Measurements from ENCODE around the gene SERPINA7. TPM values are rescaled to one million over a fixed set of nuclear protein-coding genes. Genes with fewer than 3 reads are reported as not detected.
"Not testable (repeated sequence)": the region's sequence is repeated elsewhere in the genome, so short reads cannot be mapped to it uniquely, and the experiment has no call there.

SERPINA7 gene
- total RNA-seq, 1 experiment from 2014 or later: not detected

DNA sequence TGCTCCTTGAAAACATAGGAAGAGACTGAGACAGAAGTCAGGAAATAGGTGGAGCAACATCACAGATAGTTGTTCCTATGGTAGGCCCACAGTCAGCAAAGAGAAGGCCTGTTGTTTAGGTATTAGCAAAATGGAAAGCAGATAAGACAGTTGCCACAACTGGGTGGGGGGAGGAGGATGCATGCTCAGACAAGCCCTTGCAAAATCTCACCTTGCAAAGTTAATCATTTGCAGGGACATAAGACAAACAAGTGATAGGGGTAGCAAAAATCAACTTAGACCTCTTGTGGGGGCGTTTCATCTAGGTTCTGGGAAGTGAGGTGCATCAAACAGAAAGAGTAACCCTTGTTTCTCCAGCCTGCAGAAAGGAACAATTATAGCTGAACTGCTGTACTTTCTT lies 30.7 kb downstream of the SERPINA7 start:
- POLR2A ChIA-PET: no interaction called here
- H3K4me3 Mint-ChIP-seq: no peak overlapping the region
- peaks cover 6% of the 10 kb centered on the region; the same call in 1 of the 2 replicates for H3K36me3 Mint-ChIP-seq
- no peaks in the 10 kb centered on the region for H3K27me3 Mint-ChIP-seq (ENCODE audit: low read depth)
- TF ChIP-seq ZBTB43 (CRISPR knock-in tag; IDR thresholded peaks at IDR 0.05) (no peak), GABPB1 (CRISPR knock-in tag; IDR thresholded peaks at IDR 0.05) (0 out of 2 replicates have a peak, but pooled peaks have one; percentile 25)
- no peaks in the 10 kb centered on the region for H3K4me1 Mint-ChIP-seq
- peaks cover 13% of the 10 kb centered on the region for H3K9me3 Mint-ChIP-seq
- CTCF ChIA-PET: no interaction called here
- DNase-seq (ENCODE audit: low spot score) (no peak), ATAC-seq (no peak)
- no peak overlapping the region for H3K27ac Mint-ChIP-seq

DNA sequence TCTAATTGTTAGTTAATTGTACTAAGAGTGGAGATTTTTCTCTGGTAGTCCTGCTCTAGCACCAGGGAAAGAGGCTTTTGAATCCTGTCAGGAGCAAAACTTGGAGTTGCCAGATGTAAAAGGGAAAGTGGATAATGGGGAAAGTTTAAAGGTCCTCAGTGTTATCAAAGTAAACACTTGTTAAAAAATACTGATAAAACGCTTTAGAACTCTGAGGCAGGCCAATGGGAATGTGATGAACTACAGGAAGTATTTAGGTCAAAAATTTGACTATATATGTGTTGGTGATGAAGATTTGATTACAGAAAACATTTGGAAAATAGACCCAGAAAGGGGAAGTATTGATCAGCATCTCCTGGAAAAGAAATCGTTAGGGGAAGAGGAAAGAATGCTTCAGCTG lies 32.8 kb downstream of the SERPINA7 start:
- Mint-ChIP-seq H3K36me3 (no peaks in the 10 kb centered on the region), H3K9me3 (peaks cover 8% of the 10 kb centered on the region), H3K4me1 (no peaks in the 10 kb centered on the region), H3K27me3 (ENCODE audit: low read depth) (no peaks in the 10 kb centered on the region), H3K4me3 (no peak overlapping the region), H3K27ac (no peak overlapping the region)
- TF ChIP-seq SOX15 (CRISPR knock-in tag; IDR thresholded peaks at IDR 0.05) (no peak), ZNF425 (CRISPR knock-in tag; conservative IDR thresholded peaks at IDR 0.05) (no peak), PRRX2 (CRISPR knock-in tag; IDR thresholded peaks at IDR 0.05) (no peak), ESRRA (CRISPR knock-in tag; IDR thresholded peaks at IDR 0.05; ENCODE audit: borderline replicate concordance) (no peak)
- TF ChIP-seq, protein P1, sequence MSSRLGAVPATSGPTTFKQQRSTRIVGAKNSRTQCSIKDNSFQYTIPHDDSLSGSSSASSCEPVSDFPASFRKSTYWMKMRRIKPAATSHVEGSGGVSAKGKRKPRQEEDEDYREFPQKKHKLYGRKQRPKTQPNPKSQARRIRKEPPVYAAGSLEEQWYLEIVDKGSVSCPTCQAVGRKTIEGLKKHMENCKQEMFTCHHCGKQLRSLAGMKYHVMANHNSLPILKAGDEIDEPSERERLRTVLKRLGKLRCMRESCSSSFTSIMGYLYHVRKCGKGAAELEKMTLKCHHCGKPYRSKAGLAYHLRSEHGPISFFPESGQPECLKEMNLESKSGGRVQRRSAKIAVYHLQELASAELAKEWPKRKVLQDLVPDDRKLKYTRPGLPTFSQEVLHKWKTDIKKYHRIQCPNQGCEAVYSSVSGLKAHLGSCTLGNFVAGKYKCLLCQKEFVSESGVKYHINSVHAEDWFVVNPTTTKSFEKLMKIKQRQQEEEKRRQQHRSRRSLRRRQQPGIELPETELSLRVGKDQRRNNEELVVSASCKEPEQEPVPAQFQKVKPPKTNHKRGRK (CRISPR knock-in tag; IDR thresholded peaks at IDR 0.05; ENCODE audit: borderline replicate concordance): no peak
- CTCF ChIA-PET: no interaction called here
- DNase-seq (ENCODE audit: low spot score) (no peak), ATAC-seq (no peak)
- POLR2A ChIA-PET: no interaction called here

DNA sequence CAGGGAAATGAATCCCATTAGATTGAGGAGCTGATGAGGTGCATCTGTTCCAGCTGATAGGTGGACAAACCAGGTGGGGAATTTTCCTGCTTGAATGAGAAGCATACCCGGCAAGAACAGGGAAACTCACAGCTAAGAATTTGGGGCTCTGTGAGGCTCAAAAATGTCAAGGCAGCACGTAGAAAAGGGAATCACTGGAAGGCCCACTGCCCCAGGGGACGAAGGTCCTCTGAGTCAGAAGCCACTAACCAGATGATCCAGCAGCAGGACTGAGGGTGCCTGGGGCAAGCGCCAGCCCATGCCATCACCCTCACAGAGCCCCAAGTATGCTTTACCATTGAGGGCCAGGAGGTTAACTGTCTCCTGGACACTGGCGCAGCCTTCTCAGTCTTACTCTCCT lies 37.9 kb downstream of the SERPINA7 start:
- POLR2A ChIA-PET; H3K36me3 Mint-ChIP-seq; H3K9me3 Mint-ChIP-seq; DNase-seq (ENCODE audit: low spot score); H3K27ac Mint-ChIP-seq; ATAC-seq; CTCF ChIA-PET; H3K4me3 Mint-ChIP-seq; H3K27me3 Mint-ChIP-seq (ENCODE audit: low read depth); H3K4me1 Mint-ChIP-seq: not testable (repeated sequence)

DNA sequence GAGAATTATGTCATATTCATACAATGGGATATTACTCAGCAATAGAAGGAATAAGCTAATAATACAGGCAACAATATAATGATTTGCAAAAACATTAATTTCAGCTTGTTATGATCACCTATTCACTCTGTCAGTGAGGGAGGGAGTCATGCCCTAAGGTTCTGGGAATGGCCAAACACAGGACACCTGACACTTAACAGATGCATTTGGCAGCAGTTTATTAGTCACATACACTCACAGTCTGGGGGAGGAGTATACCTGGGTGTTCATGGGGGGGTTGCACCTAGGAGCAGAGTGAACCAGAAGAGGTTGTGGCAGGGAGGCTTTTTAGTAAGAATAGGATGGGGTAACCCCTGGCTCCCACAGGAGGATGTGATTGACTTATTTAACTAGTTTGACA lies 38.3 kb downstream of the SERPINA7 start:
- ChIA-PET CTCF (no interaction called here), POLR2A (no interaction called here)
- H3K27me3 Mint-ChIP-seq (ENCODE audit: low read depth): no peaks in the 10 kb centered on the region; the same call in 1 of the 2 replicates
- DNase-seq (ENCODE audit: low spot score) (no peak), ATAC-seq (no peak)
- no peak overlapping the region for H3K27ac Mint-ChIP-seq
- no peaks in the 10 kb centered on the region for H3K4me1 Mint-ChIP-seq
- H3K9me3 Mint-ChIP-seq: no peaks in the 10 kb centered on the region
- H3K36me3 Mint-ChIP-seq: no peaks in the 10 kb centered on the region
- H3K4me3 Mint-ChIP-seq: no peak overlapping the region
- TF ChIP-seq, protein P1 (CRISPR knock-in tag; IDR thresholded peaks at IDR 0.05; ENCODE audit: borderline replicate concordance): no peak
- no peak for TF ChIP-seq PRDM15 (CRISPR knock-in tag; IDR thresholded peaks at IDR 0.05)
- no peak for TF ChIP-seq ETV6 (CRISPR knock-in tag; IDR thresholded peaks at IDR 0.05)
- no peak for TF ChIP-seq TEAD1 (CRISPR knock-in tag; IDR thresholded peaks at IDR 0.05)
- TF ChIP-seq IRF1 (CRISPR knock-in tag; IDR thresholded peaks at IDR 0.05): no peak
- no peak for TF ChIP-seq HMGXB4 (CRISPR knock-in tag; IDR thresholded peaks at IDR 0.05)
- no peak for TF ChIP-seq ZNF423 (CRISPR knock-in tag; IDR thresholded peaks at IDR 0.05)
- no peak for TF ChIP-seq CBFB (CRISPR knock-in tag; IDR thresholded peaks at IDR 0.05; ENCODE audit: low read depth)
- no peak for TF ChIP-seq ZBTB21 (CRISPR knock-in tag; IDR thresholded peaks at IDR 0.05; ENCODE audit: borderline replicate concordance)

All from WTC11 (cell line).